Tibial nerve (tissue), 4 donors: ENCODE data around the gene CD63.

Source experiments
- EP300 ChIP-seq, 2 donors: sonication (generic); formaldehyde crosslinking; IDR thresholded peaks; one replicate each; pipeline ENCODE4 v1.6.1; 2017; ENCODE audit warnings: antibody characterized with exemption in 2 of 2, mild to moderate bottlenecking in 1 of 2
- POLR2A ChIP-seq, 2 donors: fragments of 450-650 bp; IDR thresholded peaks; one replicate each; pipeline ENCODE4 v1.6.1; 2017; ENCODE audit warnings: antibody characterized with exemption in 2 of 2, mild to moderate bottlenecking in 2 of 2, moderate library complexity in 2 of 2
- TF ChIP-seq, protein P1 (sequence below), 5 experiments: fragments of 200-600 bp in 3 of 5; fragments of 450-650 bp in 2 of 5; sonication (generic) in 3 of 5; IDR thresholded peaks; one replicate each; pipeline ENCODE4 v1.5.1; 2016 to 2019; ENCODE audit warnings: antibody characterized with exemption in 5 of 5, mild to moderate bottlenecking in 3 of 5, moderate library complexity in 2 of 5

DNA sequence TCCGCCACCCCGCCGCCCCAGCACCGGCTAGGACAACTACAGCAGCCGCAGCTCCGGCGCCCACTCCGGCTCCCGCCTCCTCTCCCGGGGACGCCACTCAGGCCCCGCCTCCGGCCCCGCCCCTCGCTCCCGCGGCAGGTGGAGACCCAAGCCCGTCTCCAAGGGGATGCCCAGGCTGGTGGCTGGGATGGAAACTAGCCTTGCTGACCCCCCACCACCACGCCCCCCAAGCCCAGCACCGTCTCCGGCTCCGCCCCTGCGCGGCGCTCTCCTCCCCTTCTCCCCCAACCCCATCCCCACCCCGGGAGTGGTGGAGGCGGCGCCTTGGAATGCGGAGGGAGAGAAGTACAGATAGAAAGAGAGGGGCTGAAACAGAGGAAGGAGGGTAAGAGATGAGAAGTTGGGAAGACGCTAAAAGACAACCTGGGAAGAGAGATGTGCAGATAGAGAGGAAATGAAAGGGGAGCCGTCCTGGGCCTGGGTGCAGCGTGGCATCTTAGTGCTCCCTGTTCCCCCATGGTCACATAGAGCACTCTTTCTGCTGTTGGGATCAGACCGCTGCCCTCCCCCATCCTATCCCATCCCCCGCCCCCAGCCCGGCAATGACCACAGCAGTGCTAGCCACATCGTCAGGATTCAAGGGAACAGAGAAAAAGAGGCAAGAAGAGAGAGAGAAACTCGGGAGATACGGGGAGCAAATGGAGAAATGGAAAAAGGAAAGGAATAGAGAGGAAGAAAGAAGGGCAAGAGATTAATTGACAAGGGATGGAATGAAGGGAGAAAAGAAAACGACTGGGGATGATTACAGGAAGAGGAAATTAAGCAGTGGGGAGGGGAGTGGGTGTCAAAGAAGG lies 20.7 kb downstream of the CD63 start, which contains the start of gene ITGA7:
- TF ChIP-seq, protein P1, sequence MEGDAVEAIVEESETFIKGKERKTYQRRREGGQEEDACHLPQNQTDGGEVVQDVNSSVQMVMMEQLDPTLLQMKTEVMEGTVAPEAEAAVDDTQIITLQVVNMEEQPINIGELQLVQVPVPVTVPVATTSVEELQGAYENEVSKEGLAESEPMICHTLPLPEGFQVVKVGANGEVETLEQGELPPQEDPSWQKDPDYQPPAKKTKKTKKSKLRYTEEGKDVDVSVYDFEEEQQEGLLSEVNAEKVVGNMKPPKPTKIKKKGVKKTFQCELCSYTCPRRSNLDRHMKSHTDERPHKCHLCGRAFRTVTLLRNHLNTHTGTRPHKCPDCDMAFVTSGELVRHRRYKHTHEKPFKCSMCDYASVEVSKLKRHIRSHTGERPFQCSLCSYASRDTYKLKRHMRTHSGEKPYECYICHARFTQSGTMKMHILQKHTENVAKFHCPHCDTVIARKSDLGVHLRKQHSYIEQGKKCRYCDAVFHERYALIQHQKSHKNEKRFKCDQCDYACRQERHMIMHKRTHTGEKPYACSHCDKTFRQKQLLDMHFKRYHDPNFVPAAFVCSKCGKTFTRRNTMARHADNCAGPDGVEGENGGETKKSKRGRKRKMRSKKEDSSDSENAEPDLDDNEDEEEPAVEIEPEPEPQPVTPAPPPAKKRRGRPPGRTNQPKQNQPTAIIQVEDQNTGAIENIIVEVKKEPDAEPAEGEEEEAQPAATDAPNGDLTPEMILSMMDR (IDR thresholded peaks at IDR 0.05) = no peak
- TF ChIP-seq POLR2A (IDR thresholded peaks at IDR 0.05) (peak in 1 of 2 donors; percentile 15), EP300 (IDR thresholded peaks at IDR 0.05) (peak in 1 of 2 donors; percentile 49)
